RWPE1 (cell line): Measurements from ENCODE around the gene ATXN7.

ENCODE experiments used
- CTCF ChIA-PET: fragments of 350-600 bp; sonication (Branson Sonifier 250); formaldehyde crosslinking; extraction: SDS; loops from one replicate; lab custom pipeline; 2021; lab: Yijun Ruan, JAX
- POLR2A ChIA-PET: fragments of 400-600 bp; formaldehyde crosslinking; extraction: SDS; loops from one replicate; lab custom pipeline; 2020; ENCODE audit warnings: antibody characterized with exemption; ENCODE audit not compliant: low non-redundant PET; lab: Yijun Ruan, JAX
- DNase-seq: peaks from one replicate; pipeline ENCODE4 v3.0.0; 2012; ENCODE audit warnings: low spot score
- H3K27ac ChIP-seq: fragments of 450-650 bp; 2 replicates; pipeline ENCODE4 v1.5.1; 2017
- CTCF ChIP-seq: fragments of 450-650 bp; conservative IDR thresholded peaks from 2 replicates; pipeline ENCODE4 v1.5.1; 2017; ENCODE audit warnings: low read depth, mild to moderate bottlenecking

ATXN7 gene

GRCh38 chr3:64049832-64050231 is 186.2 kb downstream of the ATXN7 start:
- POLR2A ChIA-PET, result no interaction called here

More at GRCh38 chr3:64049832-64050231, 186.2 kb downstream of the ATXN7 start:
- no peak for TF ChIP-seq CTCF
- H3K27ac ChIP-seq, result no peak overlapping the region
- DNase-seq, result no peak
- CTCF ChIA-PET, result interaction anchor here (0.6 kb wide), 1 partner anchor 9 kb away, joined by 5 read pairs; no protein-coding TSS in a partner anchor
